Measurements from ENCODE around the gene CDK2AP2. TPM values are rescaled to one million over a fixed set of nuclear protein-coding genes. Genes with fewer than 3 reads are reported as not detected.

The CDK2AP2 gene
- total RNA-seq, 4 donors from 2014 or later = 75.4 to 90.8 (median 80.6) TPM

- Histone ChIP-seq H3K36me3 (no peaks in the 10 kb centered on the region), H3K27ac (no peak overlapping the region), H3K27me3 (no peaks in the 10 kb centered on the region), H3K9me3 (no peaks in the 10 kb centered on the region), H3K4me3 (no peak overlapping the region), H3K4me1 (peaks cover 0 to 10% (median 3%) of the 10 kb centered on the region in 4 donors)
- DNase-seq (ENCODE audit: low spot score in 2 of 2) = no peak
- no peak for TF ChIP-seq POLR2A (IDR thresholded peaks at IDR 0.05)
- no peak for TF ChIP-seq CTCF (IDR thresholded peaks at IDR 0.05)
- no peak for TF ChIP-seq EP300 (IDR thresholded peaks at IDR 0.05)
- WGBS, 2 donors = 85 to 88% methylated on average over 6 of the region's 6 CpGs
Observed at GRCh38 chr11:67541198-67541597, 33.2 kb upstream of the CDK2AP2 start.

DNA sequence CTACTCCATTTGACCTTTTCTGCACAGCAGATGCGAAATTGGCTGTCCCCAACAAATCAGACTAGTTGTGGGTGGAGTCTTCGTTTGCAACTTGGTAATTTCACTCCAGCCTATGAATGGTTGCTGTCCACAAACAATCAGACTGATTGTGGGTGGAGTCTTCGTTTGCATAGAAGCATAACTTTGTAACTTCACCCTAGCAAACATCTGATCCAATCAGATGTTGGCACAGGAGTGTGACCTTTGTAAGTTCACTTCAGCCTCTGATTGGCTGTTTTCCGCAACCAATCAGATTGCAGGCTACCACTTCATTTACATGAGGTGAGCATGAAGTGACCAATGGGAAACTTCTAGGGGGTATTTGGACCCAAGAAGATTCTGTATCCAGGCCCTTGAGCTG, 31.6 kb upstream of the CDK2AP2 start:
- Histone ChIP-seq H3K27ac (no peak overlapping the region), H3K4me3 (no peak overlapping the region), H3K4me1 (peaks cover 0 to under 1% (median 0%) of the 10 kb centered on the region in 4 donors), H3K36me3 (no peaks in the 10 kb centered on the region), H3K27me3 (no peaks in the 10 kb centered on the region), H3K9me3 (peaks cover 0 to 3% (median 0%) of the 10 kb centered on the region in 4 donors)
- WGBS, 2 donors = 80 to 83% methylated on average over 4 of the region's 4 CpGs
- TF ChIP-seq CTCF (IDR thresholded peaks at IDR 0.05) = no peak
- TF ChIP-seq EP300 (IDR thresholded peaks at IDR 0.05) = no peak
- no peak for TF ChIP-seq POLR2A (IDR thresholded peaks at IDR 0.05)
- no peak for DNase-seq (ENCODE audit: low spot score in 2 of 2)

GRCh38 chr11:67538823-67539505, 31.0 kb upstream of the CDK2AP2 start:
- no peak overlapping the region for H3K4me3 ChIP-seq
- no peak for DNase-seq (ENCODE audit: low spot score in 2 of 2)
- H3K27ac ChIP-seq = no peak overlapping the region
- WGBS, 2 donors = 79 to 84% methylated on average over 9 to 10 of the region's 10 CpGs
- no peaks in the 10 kb centered on the region for H3K36me3 ChIP-seq
- no peak for TF ChIP-seq EP300 (IDR thresholded peaks at IDR 0.05)
- no peak for TF ChIP-seq POLR2A (IDR thresholded peaks at IDR 0.05)
- no peak for TF ChIP-seq CTCF (IDR thresholded peaks at IDR 0.05)
- H3K4me1 ChIP-seq = no peaks in the 10 kb centered on the region
- H3K9me3 ChIP-seq = peaks cover 0 to 7% (median 0%) of the 10 kb centered on the region in 4 donors
- H3K27me3 ChIP-seq = no peaks in the 10 kb centered on the region

DNA sequence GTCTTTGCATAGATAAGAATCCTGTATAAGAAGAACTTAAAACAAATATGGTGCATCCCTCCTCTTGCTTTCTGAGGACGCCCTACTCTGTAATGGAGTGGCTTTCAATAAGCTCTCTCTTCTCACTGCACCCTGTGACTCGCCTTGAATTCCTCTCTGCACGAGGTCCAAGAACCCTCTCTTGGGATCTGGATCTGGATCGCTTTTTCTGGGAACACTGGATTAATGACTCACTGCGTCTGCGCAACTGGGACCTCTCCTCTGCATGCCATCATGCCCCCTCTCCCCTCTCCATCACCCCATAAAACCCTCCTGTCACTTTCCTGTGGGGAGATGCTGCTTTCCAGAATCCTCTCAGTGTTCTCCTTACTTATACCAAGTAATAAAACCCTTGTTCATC, 30.3 kb upstream of the CDK2AP2 start:
- WGBS, 2 donors = 48 to 57% methylated on average over 6 of the region's 6 CpGs
- Histone ChIP-seq H3K9me3 (peaks cover 0 to 14% (median 0%) of the 10 kb centered on the region in 4 donors), H3K27me3 (no peaks in the 10 kb centered on the region), H3K27ac (no peak overlapping the region), H3K36me3 (no peaks in the 10 kb centered on the region), H3K4me3 (no peak overlapping the region), H3K4me1 (no peaks in the 10 kb centered on the region)
- TF ChIP-seq EP300 (IDR thresholded peaks at IDR 0.05) (no peak), CTCF (IDR thresholded peaks at IDR 0.05) (no peak), POLR2A (IDR thresholded peaks at IDR 0.05) (no peak)
- no peak for DNase-seq (ENCODE audit: low spot score in 2 of 2)

DNA sequence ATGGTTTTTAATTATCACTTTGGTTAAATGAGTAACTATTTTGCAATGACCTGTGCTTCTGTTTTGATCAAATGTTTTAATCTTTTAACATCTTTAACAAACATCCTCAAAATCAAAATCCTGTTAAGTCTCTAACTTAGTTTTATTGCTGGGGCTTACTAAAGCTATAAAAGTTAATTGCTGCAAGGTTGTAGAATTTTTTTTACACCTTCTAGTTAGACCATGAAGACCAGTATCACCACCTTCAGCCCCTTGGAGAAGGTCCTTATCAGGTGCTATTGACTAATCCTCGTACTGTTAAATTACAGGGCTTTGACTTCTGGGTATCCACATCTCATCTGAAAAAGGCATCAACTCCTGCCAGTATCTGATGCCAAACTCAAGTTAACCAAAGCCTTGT, 27.6 kb upstream of the CDK2AP2 start:
- H3K4me3 ChIP-seq = no peak overlapping the region
- H3K4me1 ChIP-seq = no peaks in the 10 kb centered on the region
- DNase-seq (ENCODE audit: low spot score in 2 of 2) = no peak
- H3K9me3 ChIP-seq = peaks cover 0 to 15% (median 0%) of the 10 kb centered on the region in 4 donors
- no peak overlapping the region for H3K27ac ChIP-seq
- TF ChIP-seq EP300 (IDR thresholded peaks at IDR 0.05) (no peak), CTCF (IDR thresholded peaks at IDR 0.05) (no peak), POLR2A (IDR thresholded peaks at IDR 0.05) (no peak)
- 71 to 82% methylated on average over 1 of the region's 1 CpG for WGBS, 2 donors
- H3K36me3 ChIP-seq = no peaks in the 10 kb centered on the region
- H3K27me3 ChIP-seq = no peaks in the 10 kb centered on the region
